ENCODE data around the gene TSPO.

GRCh38 chr22:43157874-43158546, 6.7 kb downstream of the TSPO start:
- TF ChIP-seq EZH2 (IDR thresholded peaks at IDR 0.05; ENCODE audit: low read length) (no peak), CTCF (optimal IDR thresholded peaks at IDR 0.05 in 1 of 3, IDR thresholded peaks at IDR 0.05 in 1 of 3, conservative IDR thresholded peaks at IDR 0.05 in 1 of 3; ENCODE audit: extremely low read depth in 1 of 3, insufficient read depth in 2 of 3, low read length in 3 of 3) (no peak)
